Spinal cord (tissue), 10 donors: ENCODE results near the gene KIF26A. TPM values are rescaled to one million over a fixed set of nuclear protein-coding genes. Genes with fewer than 3 reads are reported as not detected.

ENCODE experiments used
- DNase-seq, 6 donors: peaks; one replicate each; pipeline versions ENCODE4 v3.0.0 to v3.0.0-alpha.2; 2013 to 2015; ENCODE audit warnings: low spot score in 6 of 6, low read depth in 4 of 6
- H3K27ac ChIP-seq: one replicate; pipeline ENCODE4 v1.5.1; 2013; ENCODE audit warnings: low read depth, low read length, control low read depth
- H3K27me3 ChIP-seq: one replicate; pipeline ENCODE4 v1.6.1; 2013; ENCODE audit warnings: low read length; ENCODE audit not compliant: control insufficient read depth, insufficient read depth
- H3K36me3 ChIP-seq: one replicate; pipeline ENCODE4 v1.6.1; 2013; ENCODE audit warnings: low read length; ENCODE audit not compliant: control insufficient read depth, insufficient read depth
- H3K4me1 ChIP-seq: one replicate; pipeline ENCODE4 v1.6.1; 2013; ENCODE audit warnings: low read length; ENCODE audit not compliant: control insufficient read depth, insufficient read depth
- H3K4me3 ChIP-seq: one replicate; pipeline ENCODE4 v1.5.1; 2013; ENCODE audit warnings: low read depth, low read length, control low read depth
- H3K9me3 ChIP-seq: one replicate; pipeline ENCODE4 v1.6.1; 2013; ENCODE audit warnings: low read length; ENCODE audit not compliant: control insufficient read depth, insufficient read depth
- WGBS: methylation state at CpG from one replicate; pipeline ENCODE4 v1.1.5; 2013; ENCODE audit warnings: missing lambda C conversion rate; ENCODE audit not compliant: insufficient coverage; 5-methylcytosine and 5-hydroxymethylcytosine counted together
- polyA plus RNA-seq, 2 donors: library from polyadenylated mRNA; unstranded; fragments of 120-200 nt; gene quantifications; one replicate each; pipeline ENCODE4 v1.2.1, GENCODE V29; 2013; ENCODE audit not compliant: insufficient read length in 2 of 2
- total RNA-seq, 2 donors: library from RNA; depleted of rRNA in 1 of 2; stranded (reverse); fragments of 120-200 nt in 1 of 2; fragments of >200 nt in 1 of 2; gene quantifications; one replicate each; pipeline versions ENCODE4 v1.2.3 to v1.2.4, GENCODE V29; 2013 to 2014
- donor health status: healthy.

KIF26A gene
- total and polyA plus RNA-seq, 4 donors = 4.3 to 15.5 (median 10.0) TPM

- H3K4me1 ChIP-seq = peaks cover 12% of the 10 kb centered on the region
- DNase-seq = no peak
- WGBS = 92% methylated on average over 27 of the region's 31 CpGs
- H3K36me3 ChIP-seq = no peaks in the 10 kb centered on the region
- H3K27ac ChIP-seq = no peak overlapping the region
- H3K9me3 ChIP-seq = no peaks in the 10 kb centered on the region
- no peak overlapping the region for H3K4me3 ChIP-seq
- no peaks in the 10 kb centered on the region for H3K27me3 ChIP-seq
Observed at GRCh38 chr14:104095426-104096310, 42.7 kb upstream of the KIF26A start.

DNA sequence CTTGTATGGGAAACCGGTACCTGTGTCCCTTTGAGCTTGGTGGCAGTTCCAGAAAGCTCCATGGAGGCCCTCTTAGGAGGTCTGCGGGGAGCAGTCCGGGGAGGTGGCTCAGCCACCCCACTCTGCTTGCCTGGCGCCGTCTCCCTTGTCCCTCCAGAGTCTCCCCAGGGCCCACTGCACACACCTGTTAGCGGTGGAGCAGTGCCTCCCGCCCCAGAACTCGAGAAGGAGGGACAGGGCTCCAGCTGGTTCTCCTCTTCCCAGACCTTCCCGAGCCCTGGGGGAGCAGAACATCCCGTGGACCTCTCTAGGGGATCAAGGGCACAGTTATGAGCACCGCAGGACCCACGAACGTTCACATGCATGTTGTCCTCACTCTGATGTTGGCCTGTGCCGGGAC is 42.1 kb upstream of the KIF26A start:
- Histone ChIP-seq H3K4me1 (peaks cover 12% of the 10 kb centered on the region), H3K4me3 (no peak overlapping the region), H3K9me3 (no peaks in the 10 kb centered on the region), H3K27me3 (no peaks in the 10 kb centered on the region), H3K36me3 (no peaks in the 10 kb centered on the region), H3K27ac (no peak overlapping the region)
- WGBS = 95% methylated on average over 14 of the region's 14 CpGs
- no peak for DNase-seq

DNA sequence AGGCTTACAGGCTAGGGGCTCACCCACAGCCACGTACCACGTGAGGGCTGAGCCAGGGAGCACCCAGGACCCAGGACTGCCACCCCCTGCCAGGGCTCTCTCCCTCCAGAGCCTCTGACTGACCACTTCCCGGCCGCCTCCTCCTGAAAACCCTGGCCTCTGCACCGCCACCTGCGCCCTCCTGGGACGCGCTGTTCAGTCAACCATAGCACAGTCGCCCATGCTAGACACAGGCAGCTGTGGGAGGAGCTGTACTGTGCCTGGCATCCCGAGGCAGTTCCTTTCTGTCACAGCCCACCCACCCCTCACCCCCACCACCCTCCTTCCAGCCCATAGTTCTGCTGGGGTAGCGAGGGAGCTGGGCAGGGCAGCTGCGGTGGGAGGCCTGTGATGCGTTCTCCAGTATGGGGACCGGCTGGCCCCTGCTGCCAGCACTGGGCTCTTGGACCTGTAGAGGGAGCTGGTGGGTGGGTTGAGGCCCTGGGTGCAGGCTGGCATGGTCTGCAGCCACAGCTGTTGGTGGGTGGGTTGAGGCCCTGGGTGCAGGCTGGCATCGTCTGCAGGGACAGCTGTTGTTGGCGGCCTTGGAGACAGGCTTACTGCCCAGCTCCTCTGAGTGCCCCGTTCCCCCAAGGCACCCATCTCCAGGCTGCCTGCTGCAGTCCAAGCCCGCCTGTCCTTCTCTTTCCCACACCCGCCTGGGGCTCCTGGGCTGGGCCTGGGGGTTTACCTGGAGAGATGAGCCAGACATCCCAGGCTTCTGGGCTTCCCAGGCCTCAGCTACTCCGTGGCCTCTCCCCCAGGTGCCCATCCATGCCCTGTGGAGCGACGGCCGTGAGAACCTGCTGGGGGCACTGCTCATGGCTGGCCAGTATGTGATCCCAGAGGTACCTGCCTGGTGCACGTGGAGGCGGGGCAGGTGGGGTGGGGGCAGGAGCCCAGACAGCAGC is 41.4 kb upstream of the KIF26A start:
- Histone ChIP-seq H3K27ac (no peak overlapping the region), H3K9me3 (no peaks in the 10 kb centered on the region), H3K4me3 (no peak overlapping the region), H3K36me3 (no peaks in the 10 kb centered on the region), H3K27me3 (no peaks in the 10 kb centered on the region), H3K4me1 (peaks cover 12% of the 10 kb centered on the region)
- peak in 1 of 6 donors; percentile 34 for DNase-seq
- WGBS = 77% methylated on average over 20 of the region's 25 CpGs

GRCh38 chr14:104098272-104099095 is 39.9 kb upstream of the KIF26A start:
- Histone ChIP-seq H3K27me3 (no peaks in the 10 kb centered on the region), H3K27ac (no peak overlapping the region), H3K4me3 (no peak overlapping the region), H3K36me3 (peaks cover 2% of the 10 kb centered on the region), H3K9me3 (no peaks in the 10 kb centered on the region), H3K4me1 (peaks cover 16% of the 10 kb centered on the region)
- WGBS = 89% methylated on average over 24 of the region's 25 CpGs
- no peak for DNase-seq

GRCh38 chr14:104099096-104100041 is 39.0 kb upstream of the KIF26A start:
- Histone ChIP-seq H3K27ac (no peak overlapping the region), H3K4me1 (peaks cover 19% of the 10 kb centered on the region), H3K4me3 (no peak overlapping the region), H3K36me3 (peaks cover 2% of the 10 kb centered on the region), H3K27me3 (no peaks in the 10 kb centered on the region), H3K9me3 (no peaks in the 10 kb centered on the region)
- no peak for DNase-seq
- 82% methylated on average over 24 of the region's 26 CpGs for WGBS

DNA sequence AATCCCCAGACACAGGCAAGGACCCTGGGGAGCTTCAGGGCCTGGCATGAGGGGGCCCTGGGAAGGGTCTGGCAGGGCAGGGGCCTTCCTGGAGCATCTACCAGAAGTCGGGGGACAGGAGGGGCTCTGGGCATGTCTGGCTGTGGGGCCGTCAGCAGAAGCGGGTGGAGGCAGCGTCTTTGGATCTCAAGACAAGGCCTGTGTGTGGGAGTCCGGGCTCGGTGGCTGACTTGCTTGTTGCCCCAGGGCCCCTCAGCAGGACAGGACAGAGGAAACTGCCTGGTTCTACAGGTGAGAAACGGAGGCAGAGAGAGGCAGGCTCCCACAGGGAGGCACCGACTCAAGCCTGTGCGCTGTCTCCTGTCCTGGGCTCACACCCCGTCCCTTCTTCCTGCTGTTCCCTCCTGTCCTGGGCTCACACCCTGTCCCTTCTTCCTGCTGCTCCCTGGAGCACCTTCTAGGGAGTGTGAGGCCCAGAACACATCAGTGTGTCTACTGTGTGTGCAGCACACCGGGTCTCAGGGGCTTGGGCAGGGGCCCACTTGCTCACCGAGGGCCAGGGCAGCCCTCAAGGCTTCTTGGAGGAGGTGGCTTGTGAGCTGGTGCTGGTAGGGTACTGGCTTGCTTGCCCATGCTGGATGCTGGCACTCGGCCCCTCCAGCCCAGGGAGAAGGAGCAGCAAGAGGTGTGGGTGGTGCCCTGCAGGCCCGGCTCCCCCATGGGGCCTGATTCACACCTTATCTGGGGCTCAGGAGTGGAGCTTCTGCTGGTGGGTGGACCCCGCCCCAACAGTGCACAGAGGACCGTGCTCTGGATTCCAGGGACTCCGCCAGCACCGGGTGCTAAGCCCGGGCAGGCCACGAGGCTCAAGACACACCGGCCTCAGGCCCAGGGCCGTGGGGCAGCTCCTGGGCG is 38.0 kb upstream of the KIF26A start:
- Histone ChIP-seq H3K4me3 (no peak overlapping the region), H3K36me3 (peaks cover 2% of the 10 kb centered on the region), H3K4me1 (peaks cover 11% of the 10 kb centered on the region), H3K9me3 (no peaks in the 10 kb centered on the region), H3K27me3 (no peaks in the 10 kb centered on the region), H3K27ac (no peak overlapping the region)
- DNase-seq = no peak
- WGBS = 90% methylated on average over 22 of the region's 23 CpGs

GRCh38 chr14:104101086-104101621 is 37.2 kb upstream of the KIF26A start:
- WGBS = 80% methylated on average over 15 of the region's 16 CpGs

More at GRCh38 chr14:104101086-104101621, 37.2 kb upstream of the KIF26A start:
- Histone ChIP-seq H3K4me3 (no peak overlapping the region), H3K9me3 (no peaks in the 10 kb centered on the region), H3K4me1 (peaks cover 11% of the 10 kb centered on the region), H3K27me3 (no peaks in the 10 kb centered on the region), H3K36me3 (peaks cover 2% of the 10 kb centered on the region), H3K27ac (no peak overlapping the region)
- DNase-seq = no peak
